ENCODE data around the gene PLXDC2.

PLXDC2 gene

DNA sequence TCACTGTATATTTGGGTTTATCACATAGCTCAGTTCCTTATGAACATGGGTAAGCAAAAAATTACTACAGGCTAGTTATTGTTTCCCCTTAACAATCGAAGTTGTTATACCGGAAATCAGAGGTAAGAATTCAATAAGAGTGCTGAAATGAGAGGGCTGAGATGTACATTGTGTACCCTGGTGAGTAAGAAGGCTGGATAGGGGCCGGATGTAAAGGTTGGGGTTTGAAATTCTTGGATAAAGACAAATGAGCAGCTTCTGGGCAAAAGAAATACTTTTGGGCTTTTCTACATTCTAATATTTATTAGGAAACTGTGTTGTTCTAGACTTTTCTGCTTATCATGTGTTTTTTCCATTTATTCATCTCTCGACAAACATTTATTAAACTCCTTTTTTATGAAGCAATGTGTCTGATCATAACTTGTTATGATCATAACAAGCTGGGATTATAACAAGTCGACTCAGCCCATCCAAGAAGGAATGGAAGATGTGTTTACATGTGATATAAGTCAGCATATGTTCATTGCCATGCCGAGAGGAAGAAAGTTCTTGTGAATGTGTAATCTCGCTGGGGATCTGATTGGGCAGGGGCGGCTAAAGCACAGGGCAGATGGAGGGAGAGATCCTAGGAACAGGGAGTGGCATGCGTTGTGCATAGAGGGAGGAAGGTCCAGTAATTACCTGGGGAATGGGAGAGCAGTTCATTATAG is 155.3 kb downstream of the PLXDC2 start:
- H3K27ac ChIP-seq = peak overlapping the region in 1 of 2 donors; percentile 50
- H3K4me3 ChIP-seq = no peak overlapping the region
- TF ChIP-seq, protein P1, sequence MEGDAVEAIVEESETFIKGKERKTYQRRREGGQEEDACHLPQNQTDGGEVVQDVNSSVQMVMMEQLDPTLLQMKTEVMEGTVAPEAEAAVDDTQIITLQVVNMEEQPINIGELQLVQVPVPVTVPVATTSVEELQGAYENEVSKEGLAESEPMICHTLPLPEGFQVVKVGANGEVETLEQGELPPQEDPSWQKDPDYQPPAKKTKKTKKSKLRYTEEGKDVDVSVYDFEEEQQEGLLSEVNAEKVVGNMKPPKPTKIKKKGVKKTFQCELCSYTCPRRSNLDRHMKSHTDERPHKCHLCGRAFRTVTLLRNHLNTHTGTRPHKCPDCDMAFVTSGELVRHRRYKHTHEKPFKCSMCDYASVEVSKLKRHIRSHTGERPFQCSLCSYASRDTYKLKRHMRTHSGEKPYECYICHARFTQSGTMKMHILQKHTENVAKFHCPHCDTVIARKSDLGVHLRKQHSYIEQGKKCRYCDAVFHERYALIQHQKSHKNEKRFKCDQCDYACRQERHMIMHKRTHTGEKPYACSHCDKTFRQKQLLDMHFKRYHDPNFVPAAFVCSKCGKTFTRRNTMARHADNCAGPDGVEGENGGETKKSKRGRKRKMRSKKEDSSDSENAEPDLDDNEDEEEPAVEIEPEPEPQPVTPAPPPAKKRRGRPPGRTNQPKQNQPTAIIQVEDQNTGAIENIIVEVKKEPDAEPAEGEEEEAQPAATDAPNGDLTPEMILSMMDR (IDR thresholded peaks at IDR 0.05) = no peak

DNA sequence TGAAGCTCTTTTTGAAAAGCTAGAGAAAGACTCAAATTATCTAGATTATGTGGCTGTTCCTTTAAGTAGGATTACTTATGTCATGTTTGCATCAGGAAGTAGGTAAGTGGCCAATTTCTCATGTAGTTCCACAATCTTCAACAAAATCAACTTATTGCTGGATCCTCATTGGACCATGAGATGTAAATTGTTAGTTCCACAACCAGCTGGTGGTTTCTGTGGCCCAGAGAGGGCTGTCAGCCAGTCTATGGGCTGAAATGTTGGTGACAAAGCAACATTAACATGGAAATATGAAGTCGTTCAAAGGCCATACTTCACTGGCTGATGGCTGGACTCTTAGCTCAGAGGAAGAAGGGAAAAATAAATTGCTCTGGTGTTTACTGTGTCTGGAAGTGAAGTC is 157.9 kb downstream of the PLXDC2 start:
- no peak for DNase-seq (ENCODE audit: low spot score)
- TF ChIP-seq, protein P1 (IDR thresholded peaks at IDR 0.05) = no peak
- Histone ChIP-seq H3K4me3 (no peak overlapping the region), H3K27ac (peak overlapping the region in 1 of 2 donors; percentile 7)

More for the DNA sequence above, 155.3 kb downstream of the PLXDC2 start:
- no peak for DNase-seq (ENCODE audit: low spot score)

DNA sequence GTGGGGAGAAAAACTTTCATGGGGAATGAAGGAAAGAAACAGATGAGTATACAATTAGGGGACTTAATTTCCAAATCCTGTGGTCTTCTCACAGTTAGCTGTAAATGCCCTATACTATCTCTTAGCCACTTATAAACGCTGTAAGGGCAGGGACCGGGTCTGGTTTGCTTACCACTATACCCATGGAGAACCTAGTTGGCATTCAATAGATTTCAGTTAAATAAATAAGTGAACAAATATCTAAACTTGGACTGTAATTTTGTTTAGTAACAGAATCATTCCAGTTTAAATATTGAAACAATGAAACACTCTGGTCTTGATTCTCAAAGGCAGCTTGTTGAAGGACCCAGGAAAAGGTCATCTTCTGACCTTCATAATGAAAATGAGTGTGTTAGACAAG is 158.3 kb downstream of the PLXDC2 start:
- Histone ChIP-seq H3K27ac (peak overlapping the region in 1 of 2 donors; percentile 7), H3K4me3 (no peak overlapping the region)
- TF ChIP-seq, protein P1 (IDR thresholded peaks at IDR 0.05) = no peak
- no peak for DNase-seq (ENCODE audit: low spot score)

DNA sequence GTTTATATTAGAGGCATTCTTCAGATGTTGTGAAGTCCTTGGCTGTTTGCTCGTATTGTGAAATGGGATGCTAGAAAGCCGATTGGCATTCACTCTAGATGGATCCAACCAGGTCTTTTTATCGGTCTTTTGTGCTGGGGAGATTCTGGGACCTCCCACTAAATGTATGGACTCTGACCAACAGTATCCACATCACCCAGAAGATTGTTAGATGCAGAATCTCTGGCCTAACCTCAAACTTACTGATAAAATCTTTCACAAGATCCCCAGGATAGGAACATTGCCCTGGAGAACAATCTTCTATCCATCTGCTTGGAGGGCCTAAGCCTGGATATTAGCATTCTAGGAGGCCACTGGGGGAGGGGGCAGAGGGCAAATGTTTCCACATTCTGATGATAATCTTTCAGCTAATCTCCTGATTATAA is 160.9 kb downstream of the PLXDC2 start:
- no peak for DNase-seq (ENCODE audit: low spot score)
- no peak overlapping the region for H3K27ac ChIP-seq
- TF ChIP-seq, protein P1 (IDR thresholded peaks at IDR 0.05) = no peak
- H3K4me3 ChIP-seq = no peak overlapping the region

DNA sequence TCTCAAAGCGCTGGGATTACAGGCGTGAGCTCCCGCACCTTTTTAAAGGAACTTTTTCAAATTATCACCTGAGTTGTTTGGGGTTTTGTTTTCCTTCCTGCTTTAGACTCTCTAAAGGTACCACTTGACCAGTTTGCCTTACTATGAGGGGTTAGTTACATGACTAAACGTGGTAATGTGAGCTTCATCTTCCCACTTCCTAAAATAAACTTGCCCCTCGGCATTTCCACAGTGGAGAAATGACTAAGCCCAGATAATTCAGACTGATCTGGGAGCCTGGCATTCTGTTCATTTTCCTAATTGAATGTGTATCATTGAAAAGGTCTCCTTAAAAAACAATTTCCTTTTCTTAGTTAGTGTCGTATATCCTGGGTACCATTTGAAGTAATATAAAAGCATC is 163.4 kb downstream of the PLXDC2 start:
- Histone ChIP-seq H3K27ac (no peak overlapping the region), H3K4me3 (no peak overlapping the region)
- no peak for DNase-seq (ENCODE audit: low spot score)
- TF ChIP-seq, protein P1 (IDR thresholded peaks at IDR 0.05) = no peak

DNA sequence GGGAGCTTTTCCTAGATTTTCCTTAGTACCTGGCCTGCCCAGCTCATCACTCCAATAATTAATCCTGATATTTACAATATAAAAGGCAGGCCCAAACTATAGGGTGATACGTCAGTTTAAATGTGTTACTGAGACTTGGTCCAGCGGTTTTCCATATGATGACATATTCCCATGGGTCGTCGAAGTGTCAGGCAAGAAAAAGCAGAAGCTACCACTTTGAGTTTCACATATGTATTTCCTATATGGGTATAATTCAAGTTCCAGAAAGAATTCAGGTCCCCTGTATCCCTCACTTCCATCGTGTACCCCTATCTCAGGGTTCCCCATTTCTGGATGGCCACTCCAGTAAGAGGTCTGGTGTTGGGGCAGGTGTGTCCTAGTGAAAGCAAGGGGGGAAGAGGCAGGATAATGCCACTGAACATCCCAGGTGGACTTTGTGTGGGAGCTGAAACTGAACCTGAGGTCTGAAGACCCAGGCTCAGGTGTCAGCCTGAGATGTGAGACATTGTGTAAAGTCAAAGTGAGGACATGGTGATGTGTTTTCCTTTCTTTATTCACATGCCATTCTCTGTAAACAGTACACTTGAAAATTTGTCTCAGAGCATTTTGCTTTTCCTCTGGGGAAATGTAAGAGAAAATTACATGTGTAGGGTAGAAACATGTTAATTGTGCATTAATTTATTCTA is 167.8 kb downstream of the PLXDC2 start:
- no peak overlapping the region for H3K4me3 ChIP-seq
- DNase-seq (ENCODE audit: low spot score) = no peak
- TF ChIP-seq, protein P1 (IDR thresholded peaks at IDR 0.05) = no peak
- no peak overlapping the region for H3K27ac ChIP-seq

DNA sequence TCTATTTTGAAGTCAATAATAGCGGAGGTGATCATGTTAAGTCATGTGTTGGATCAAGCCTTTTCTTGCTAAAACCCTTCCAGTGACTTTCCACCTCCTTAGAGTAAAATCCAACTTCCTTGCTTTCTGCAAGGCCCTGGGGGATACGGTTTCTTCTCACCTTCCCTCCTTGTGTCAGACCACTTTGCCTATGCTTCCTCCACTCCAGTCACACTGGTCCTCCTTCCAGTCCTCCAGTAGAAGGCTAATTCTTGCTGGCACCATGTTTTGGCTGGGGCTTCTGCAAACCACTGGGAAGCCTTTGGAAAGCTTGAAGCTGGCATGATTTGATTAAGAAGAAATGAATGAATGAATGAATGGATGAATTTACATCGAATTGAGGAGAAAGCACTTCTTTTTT is 169.5 kb downstream of the PLXDC2 start:
- no peak overlapping the region for H3K27ac ChIP-seq
- no peak overlapping the region for H3K4me3 ChIP-seq
- DNase-seq (ENCODE audit: low spot score) = no peak
- TF ChIP-seq, protein P1 (IDR thresholded peaks at IDR 0.05) = no peak
